22Rv1 (cell line): ENCODE data around the gene SPG7.

Experiments used
- H3K27ac ChIP-seq: fragments of 450-650 bp; 2 replicates; pipeline ENCODE4 v1.5.1; 2017
- CTCF ChIP-seq: fragments of 450-650 bp; IDR thresholded peaks from 2 replicates; pipeline ENCODE4 v1.5.1; 2017; ENCODE audit warnings: mild to moderate bottlenecking
- ZFX ChIP-seq: fragments of 450-650 bp; IDR thresholded peaks from 2 replicates; pipeline ENCODE4 v1.6.1; 2017; ENCODE audit warnings: antibody characterized with exemption, borderline replicate concordance

The SPG7 gene

DNA sequence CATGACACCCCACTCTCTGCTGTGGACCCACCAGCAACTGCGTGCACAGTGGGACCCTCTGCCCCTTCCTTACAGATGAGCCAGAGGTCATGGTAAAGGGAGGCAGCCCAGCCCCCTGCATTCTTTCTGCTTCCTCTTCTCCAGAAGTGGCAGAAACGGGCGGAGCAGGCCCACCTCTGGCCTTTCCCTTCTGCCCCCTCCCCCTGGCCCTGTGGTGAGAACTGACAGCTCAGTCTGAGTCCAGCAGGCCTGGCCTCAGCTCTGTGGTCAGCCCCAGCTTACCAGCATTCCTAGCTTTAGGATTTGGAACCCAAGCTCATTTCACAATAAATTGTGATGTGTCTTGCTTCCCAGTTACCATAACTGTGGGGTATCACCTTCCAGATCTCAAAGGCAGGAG, 13.1 kb upstream of the SPG7 start:
- no peak overlapping the region for H3K27ac ChIP-seq
- no peak for TF ChIP-seq ZFX
- TF ChIP-seq CTCF = no peak

DNA sequence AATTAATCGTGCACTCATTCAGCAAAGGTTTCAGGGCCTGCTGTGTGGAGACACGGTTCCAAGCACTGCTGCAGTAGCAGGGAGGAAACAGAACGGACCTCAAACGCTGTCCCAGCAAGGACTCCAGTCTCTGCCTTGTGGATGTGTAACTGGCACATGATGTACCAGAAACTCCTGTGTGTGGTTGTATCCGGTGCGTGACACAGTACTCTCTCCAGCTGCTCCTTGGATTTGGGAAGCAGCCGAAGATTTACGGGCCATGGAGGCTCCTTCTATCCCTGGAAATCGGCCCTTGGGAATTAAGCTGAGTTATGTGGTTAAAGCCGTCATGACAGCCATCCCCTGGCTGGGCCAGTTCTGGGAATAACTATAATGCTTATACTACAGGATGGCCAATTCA, 9.4 kb upstream of the SPG7 start:
- H3K27ac ChIP-seq = no peak overlapping the region
- no peak for TF ChIP-seq ZFX
- no peak for TF ChIP-seq CTCF

- TF ChIP-seq CTCF (no peak), ZFX (no peak)
- no peak overlapping the region for H3K27ac ChIP-seq
These were observed 8.4 kb upstream of the SPG7 start for GRCh38 chr16:89499767-89500166.

- no peak overlapping the region for H3K27ac ChIP-seq
- TF ChIP-seq CTCF (no peak), ZFX (no peak)
These were observed 5.9 kb upstream of the SPG7 start for GRCh38 chr16:89502081-89502843.

- H3K27ac ChIP-seq = no peak overlapping the region
- TF ChIP-seq CTCF (no peak), ZFX (no peak)
These were observed 4.1 kb upstream of the SPG7 start for GRCh38 chr16:89504091-89504490.

- no peak for TF ChIP-seq CTCF
- TF ChIP-seq ZFX = no peak
- H3K27ac ChIP-seq = no peak overlapping the region
These were observed 2.7 kb upstream of the SPG7 start for GRCh38 chr16:89505204-89506112.

- no peak overlapping the region for H3K27ac ChIP-seq
- no peak for TF ChIP-seq CTCF
- TF ChIP-seq ZFX = no peak
These were observed 2.1 kb upstream of the SPG7 start for GRCh38 chr16:89506113-89506504.
